Neural crest cell (in vitro differentiated cells): ENCODE measurements around the gene NDUFAF2. TPM values are rescaled to one million over a fixed set of nuclear protein-coding genes. Genes with fewer than 3 reads are reported as not detected.

Experiments used
- DNase-seq: peaks from one replicate; pipeline ENCODE4 v3.0.0; 2021; ENCODE audit warnings: low read depth, mixed read lengths, low spot score
- H3K27ac Mint-ChIP-seq: one replicate; pipeline ENCODE4 v1.8.0; 2021; ENCODE audit warnings: mild to moderate bottlenecking, mixed read lengths; ENCODE audit not compliant: unreplicated experiment
- H3K27me3 Mint-ChIP-seq: 2 replicates; pipeline ENCODE4 v1.8.0; 2021; ENCODE audit warnings: low read depth, mild to moderate bottlenecking, mixed read lengths
- H3K36me3 Mint-ChIP-seq: 2 replicates; pipeline ENCODE4 v1.8.0; 2021; ENCODE audit warnings: low read depth, mild to moderate bottlenecking, mixed read lengths
- H3K4me1 Mint-ChIP-seq: 2 replicates; pipeline ENCODE4 v1.8.0; 2021; ENCODE audit warnings: mixed read lengths
- H3K4me3 Mint-ChIP-seq: one replicate; pipeline ENCODE4 v1.8.0; 2021; ENCODE audit warnings: mild to moderate bottlenecking, mixed read lengths
- H3K9me3 Mint-ChIP-seq: 2 replicates; pipeline ENCODE4 v1.8.0; 2021; ENCODE audit warnings: mixed read lengths
- total RNA-seq: library from RNA; stranded (reverse); gene quantifications from 2 replicates; pipeline ENCODE4 v1.2.1, GENCODE V29; 2021
- TF ChIP-seq, protein P1 (sequence below): fragments of 200-600 bp; sonication (generic); conservative IDR thresholded peaks from 2 replicates; pipeline ENCODE4 v1.5.0; 2021; ENCODE audit warnings: antibody characterized with exemption, mild to moderate bottlenecking

Gene NDUFAF2
- total RNA-seq, 1 donor from 2014 or later = 37.7 TPM

DNA sequence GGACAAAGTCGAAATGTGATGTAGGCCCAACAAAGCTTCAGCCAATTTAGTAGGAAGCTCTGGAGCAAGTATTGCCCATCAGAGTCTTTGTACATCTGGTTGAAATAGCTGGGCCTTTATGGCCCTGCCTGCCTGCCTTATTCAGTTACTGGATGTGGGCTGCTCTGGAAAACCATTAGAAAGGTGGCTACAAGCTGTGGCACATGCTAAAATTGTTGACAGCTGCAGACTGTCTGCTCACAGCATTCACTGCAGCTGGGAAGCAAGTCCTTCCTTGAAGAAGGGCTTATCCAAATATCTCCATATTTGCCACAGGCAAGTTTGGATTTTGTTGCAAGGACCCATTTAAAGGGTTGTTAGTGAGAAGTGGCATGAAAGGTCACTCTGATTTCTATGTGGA is 192.8 kb downstream of the NDUFAF2 start:
- H3K9me3 Mint-ChIP-seq = peaks cover 2% of the 10 kb centered on the region
- H3K36me3 Mint-ChIP-seq = no peaks in the 10 kb centered on the region
- no peak overlapping the region for H3K27ac Mint-ChIP-seq
- no peak overlapping the region for H3K4me3 Mint-ChIP-seq
- TF ChIP-seq, protein P1, sequence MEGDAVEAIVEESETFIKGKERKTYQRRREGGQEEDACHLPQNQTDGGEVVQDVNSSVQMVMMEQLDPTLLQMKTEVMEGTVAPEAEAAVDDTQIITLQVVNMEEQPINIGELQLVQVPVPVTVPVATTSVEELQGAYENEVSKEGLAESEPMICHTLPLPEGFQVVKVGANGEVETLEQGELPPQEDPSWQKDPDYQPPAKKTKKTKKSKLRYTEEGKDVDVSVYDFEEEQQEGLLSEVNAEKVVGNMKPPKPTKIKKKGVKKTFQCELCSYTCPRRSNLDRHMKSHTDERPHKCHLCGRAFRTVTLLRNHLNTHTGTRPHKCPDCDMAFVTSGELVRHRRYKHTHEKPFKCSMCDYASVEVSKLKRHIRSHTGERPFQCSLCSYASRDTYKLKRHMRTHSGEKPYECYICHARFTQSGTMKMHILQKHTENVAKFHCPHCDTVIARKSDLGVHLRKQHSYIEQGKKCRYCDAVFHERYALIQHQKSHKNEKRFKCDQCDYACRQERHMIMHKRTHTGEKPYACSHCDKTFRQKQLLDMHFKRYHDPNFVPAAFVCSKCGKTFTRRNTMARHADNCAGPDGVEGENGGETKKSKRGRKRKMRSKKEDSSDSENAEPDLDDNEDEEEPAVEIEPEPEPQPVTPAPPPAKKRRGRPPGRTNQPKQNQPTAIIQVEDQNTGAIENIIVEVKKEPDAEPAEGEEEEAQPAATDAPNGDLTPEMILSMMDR = no peak
- DNase-seq = no peak
- peaks cover 12% of the 10 kb centered on the region for H3K4me1 Mint-ChIP-seq
- H3K27me3 Mint-ChIP-seq = no peaks in the 10 kb centered on the region

DNA sequence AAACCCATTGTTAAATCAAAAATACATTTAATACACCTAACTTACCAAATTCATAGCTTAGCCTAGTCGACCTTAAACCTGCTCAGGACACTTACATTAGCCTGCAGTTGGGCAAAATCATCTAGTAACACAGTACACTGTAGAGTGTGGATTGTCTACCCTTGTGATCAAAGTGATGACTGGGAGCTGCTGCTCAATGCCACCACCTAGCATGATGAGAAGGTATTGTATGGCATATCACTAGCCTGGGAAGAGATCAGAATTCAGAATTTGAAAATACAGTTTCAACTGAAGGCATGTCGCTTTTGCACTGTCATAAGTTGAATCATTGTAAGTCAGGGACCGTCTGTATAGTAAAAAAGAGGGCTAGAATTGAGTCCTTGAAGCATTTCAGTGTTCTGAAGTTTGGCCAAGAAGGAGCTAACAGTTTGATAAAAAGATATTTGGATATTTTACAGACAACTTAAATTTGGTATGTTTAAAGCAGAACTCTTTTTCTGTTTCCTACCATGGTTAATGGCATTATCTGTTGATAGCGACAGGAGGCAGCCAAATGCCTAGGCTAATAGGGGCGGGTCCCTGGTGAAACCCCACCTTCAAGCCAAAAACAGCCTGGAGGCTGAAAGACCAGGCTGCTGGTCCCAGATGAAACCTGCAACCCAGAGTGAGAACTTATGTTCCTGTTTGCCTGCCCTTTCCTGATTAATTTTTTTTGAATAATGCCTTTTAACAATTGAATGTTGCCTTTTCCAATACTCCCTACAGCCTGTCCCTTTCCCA is 194.3 kb downstream of the NDUFAF2 start:
- TF ChIP-seq, protein P1 = peak; percentile 36
- Mint-ChIP-seq H3K27ac (no peak overlapping the region), H3K4me3 (no peak overlapping the region), H3K4me1 (peaks cover 11% of the 10 kb centered on the region), H3K36me3 (no peaks in the 10 kb centered on the region), H3K9me3 (no peaks in the 10 kb centered on the region), H3K27me3 (no peaks in the 10 kb centered on the region)
- DNase-seq = no peak

DNA sequence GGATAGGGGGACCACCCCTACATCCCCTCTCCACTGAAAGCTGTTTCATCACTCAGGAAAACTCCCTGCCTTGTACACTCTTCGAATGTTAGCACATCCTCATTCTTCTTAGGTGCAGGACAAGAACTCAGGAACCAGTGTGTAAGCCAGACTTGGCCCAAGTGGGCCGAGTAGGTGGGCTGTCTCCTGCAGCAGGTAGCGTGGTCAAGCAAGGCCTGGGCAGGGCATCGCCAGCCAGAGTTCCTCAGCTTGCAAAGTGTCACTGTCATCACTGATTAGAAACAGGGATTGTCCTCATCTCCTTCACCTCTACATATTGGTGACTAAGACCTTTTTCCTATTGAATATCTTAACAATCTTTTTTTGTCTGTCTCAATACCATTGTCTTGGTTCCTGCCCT is 194.9 kb downstream of the NDUFAF2 start:
- H3K27ac Mint-ChIP-seq = no peak overlapping the region
- TF ChIP-seq, protein P1 = no peak
- no peaks in the 10 kb centered on the region for H3K36me3 Mint-ChIP-seq

DNA sequence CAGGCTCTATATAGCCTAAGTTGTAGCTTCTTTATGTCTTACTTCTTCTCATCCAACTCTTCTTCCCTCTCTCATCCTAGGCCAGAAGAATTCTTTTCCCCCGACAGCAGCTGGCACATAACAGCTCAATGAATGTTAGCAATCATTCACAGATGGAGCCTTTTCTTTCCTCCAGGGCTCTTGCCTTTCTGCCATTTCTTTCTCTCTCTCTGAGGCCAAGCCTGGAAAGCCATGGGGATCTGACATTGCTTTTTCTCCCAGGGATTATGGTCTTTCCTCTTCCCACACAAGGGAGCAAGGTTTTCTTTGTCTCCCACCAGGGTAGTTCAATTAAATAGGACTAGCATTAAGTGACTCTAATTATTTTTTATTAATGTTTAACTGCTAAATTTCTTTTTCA is 196.8 kb downstream of the NDUFAF2 start:
- peaks cover 16% of the 10 kb centered on the region for H3K4me1 Mint-ChIP-seq
- H3K27ac Mint-ChIP-seq = no peak overlapping the region
- peaks cover 3% of the 10 kb centered on the region for H3K36me3 Mint-ChIP-seq
- no peak overlapping the region for H3K4me3 Mint-ChIP-seq
- DNase-seq = no peak
- H3K27me3 Mint-ChIP-seq = no peaks in the 10 kb centered on the region
- TF ChIP-seq, protein P1 = no peak
- H3K9me3 Mint-ChIP-seq = no peaks in the 10 kb centered on the region

More for the DNA sequence above, 194.9 kb downstream of the NDUFAF2 start:
- DNase-seq = no peak
- no peaks in the 10 kb centered on the region for H3K27me3 Mint-ChIP-seq
- no peaks in the 10 kb centered on the region for H3K9me3 Mint-ChIP-seq
- H3K4me1 Mint-ChIP-seq = peaks cover 11% of the 10 kb centered on the region
- H3K4me3 Mint-ChIP-seq = no peak overlapping the region

DNA sequence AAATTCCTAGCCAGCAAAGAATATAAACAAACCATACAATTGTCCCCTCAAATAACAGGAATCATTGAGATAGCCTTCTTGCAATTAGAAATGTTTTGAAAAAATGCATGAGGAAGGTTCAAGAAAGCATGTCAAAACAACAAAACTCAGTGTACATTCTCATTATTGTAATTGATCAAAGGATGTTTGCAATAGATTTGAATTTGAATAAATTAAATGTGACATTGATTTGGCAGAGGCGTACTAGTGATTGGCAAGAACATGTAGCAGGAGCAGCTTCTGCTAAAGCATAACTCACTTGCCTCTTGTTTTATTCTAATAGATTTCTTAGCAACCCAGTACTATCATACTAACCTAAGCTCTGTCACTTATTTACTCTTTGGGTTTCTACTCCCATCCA is 197.4 kb downstream of the NDUFAF2 start:
- H3K36me3 Mint-ChIP-seq = peaks cover 3% of the 10 kb centered on the region
- TF ChIP-seq, protein P1 = no peak
- no peaks in the 10 kb centered on the region for H3K27me3 Mint-ChIP-seq
- H3K4me3 Mint-ChIP-seq = no peak overlapping the region
- H3K9me3 Mint-ChIP-seq = no peaks in the 10 kb centered on the region
- no peak for DNase-seq
- H3K27ac Mint-ChIP-seq = no peak overlapping the region
- H3K4me1 Mint-ChIP-seq = peaks cover 15% of the 10 kb centered on the region
